GM12874 (cell line): ENCODE data around the gene SLC8A1.

ENCODE experiments used
- CTCF ChIP-seq: IDR thresholded peaks from 2 replicates; pipeline ENCODE4 v1.5.1; 2011; ENCODE audit warnings: low read depth, mild to moderate bottlenecking, control low read depth, low read length, moderate library complexity; ENCODE audit not compliant: insufficient read depth

Gene SLC8A1

GRCh38 chr2:40420478-40420877, 31.4 kb downstream of the SLC8A1 start:
- TF ChIP-seq CTCF = no peak

- TF ChIP-seq CTCF = no peak
Observed at GRCh38 chr2:40419364-40419762, 32.5 kb downstream of the SLC8A1 start.

- no peak for TF ChIP-seq CTCF
Observed at GRCh38 chr2:40418614-40419363, 33.1 kb downstream of the SLC8A1 start.

GRCh38 chr2:40416486-40416885, 35.4 kb downstream of the SLC8A1 start:
- TF ChIP-seq CTCF = no peak

GRCh38 chr2:40415391-40415790, 36.5 kb downstream of the SLC8A1 start:
- TF ChIP-seq CTCF = no peak

- TF ChIP-seq CTCF = no peak
Observed at GRCh38 chr2:40412456-40412855, 39.4 kb downstream of the SLC8A1 start.

- TF ChIP-seq CTCF = no peak
Observed at GRCh38 chr2:40410695-40411094, 41.2 kb downstream of the SLC8A1 start.

- TF ChIP-seq CTCF = no peak
Observed at GRCh38 chr2:40409734-40410133, 42.2 kb downstream of the SLC8A1 start.
